Amygdala (tissue), 56 donors: ENCODE results near the gene COPS7A.
A peak's percentile ranks its signal among the peaks of the same experiment; 100 is the strongest.

Experiments used
- DNase-seq, 56 donors: peaks; one replicate each; lab custom pipeline; 2025; lab: John Stamatoyannopoulos, UW

The COPS7A gene

DNA sequence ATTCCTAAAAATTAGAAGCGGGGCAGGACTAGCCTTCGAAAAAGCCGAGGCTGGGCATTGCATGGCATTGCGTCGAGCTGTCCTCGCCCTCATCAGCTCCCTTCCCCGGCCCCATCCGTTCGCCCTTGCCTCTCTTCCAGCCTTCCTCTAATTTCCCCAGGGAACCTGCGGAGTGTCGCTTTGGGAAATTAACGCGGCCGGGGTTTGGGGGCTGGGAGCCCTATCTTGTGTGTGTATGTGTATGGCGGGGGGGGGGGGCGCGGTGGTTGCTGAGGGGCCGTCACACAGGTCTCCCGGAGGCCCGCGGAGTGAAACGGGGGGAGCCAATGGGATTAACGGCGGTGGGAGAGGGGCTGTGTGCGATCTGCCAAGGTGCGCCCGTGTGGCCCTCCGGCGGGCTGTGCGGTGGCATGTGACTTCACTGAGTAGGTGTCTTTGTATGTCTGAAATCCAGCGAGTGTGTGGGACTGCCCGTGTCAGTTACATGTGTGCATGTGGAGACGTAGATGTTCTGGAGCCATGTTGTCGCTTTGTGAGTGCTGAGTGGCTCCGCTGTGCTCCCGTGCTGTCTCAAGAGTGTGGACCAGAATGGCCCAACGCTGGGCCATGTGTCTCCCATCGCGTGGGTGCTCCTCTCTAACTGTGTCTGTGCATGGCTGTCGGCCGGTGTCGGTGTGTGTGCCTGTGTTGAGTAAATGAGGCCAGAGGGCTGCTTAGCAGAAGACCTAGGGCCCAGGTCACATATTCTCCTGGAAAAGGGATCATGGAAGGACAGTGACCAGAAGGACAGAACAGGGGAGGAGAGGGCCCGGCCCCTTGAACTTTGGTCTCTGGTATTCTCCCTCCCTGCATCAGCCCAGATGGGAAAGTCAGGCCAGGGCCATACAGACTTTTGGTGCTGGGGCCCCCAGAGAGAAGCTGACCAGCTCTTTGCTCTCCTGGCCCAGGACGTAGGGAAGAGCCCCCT lies 43.8 kb downstream of the COPS7A start:
- DNase-seq, result peak in 19 of 56 donors; percentile 14 to 60 (median 30)

- DNase-seq, result peak in 1 of 56 donors; percentile 7
Measured at GRCh38 chr12:6768437-6768914, 44.6 kb downstream of the COPS7A start.

- DNase-seq, result peak in 3 of 56 donors; percentile 10 to 32 (median 18)
Measured at GRCh38 chr12:6768990-6769389, 45.1 kb downstream of the COPS7A start.

DNA sequence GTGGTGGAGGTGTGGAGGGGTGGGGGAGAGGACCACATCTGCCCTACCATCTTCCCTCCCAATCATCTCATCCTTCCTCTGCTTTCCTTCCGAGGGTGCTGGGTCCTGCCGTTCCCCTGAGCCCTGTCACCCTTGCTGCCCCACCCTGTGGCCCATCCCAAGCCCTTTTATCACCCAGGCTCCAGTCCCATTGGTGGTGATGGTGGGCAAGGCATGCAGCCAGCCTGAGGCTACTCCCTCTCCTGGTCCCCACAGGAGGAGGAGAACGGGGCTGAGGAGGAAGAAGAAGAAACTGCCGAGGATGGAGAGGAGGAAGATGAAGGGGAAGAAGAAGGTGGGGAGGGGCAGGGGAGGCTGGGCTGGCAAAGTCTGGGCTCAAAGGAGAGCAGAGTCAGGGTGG lies 45.8 kb downstream of the COPS7A start:
- no peak for DNase-seq

- DNase-seq, result no peak
Measured at GRCh38 chr12:6770094-6770493, 46.2 kb downstream of the COPS7A start.

DNA sequence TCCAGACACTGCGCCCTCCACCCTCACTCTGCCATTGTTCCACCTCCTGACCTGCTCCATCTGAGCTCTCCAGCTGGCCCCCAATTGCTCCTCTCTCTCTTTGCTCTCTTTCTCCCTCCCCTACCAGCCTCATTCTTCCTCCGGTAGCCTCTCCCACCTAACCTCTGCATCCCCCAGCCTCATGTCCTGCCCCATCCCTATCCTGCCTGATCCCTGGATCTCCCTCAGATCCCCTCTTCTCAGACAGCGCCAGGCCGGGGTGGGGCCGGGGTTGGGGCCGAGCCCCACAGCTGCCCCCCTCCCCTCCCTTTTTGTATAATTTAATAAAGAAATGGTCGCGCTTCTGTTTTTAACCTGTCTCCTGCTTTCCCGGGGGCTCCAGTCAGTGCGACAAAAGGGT lies 46.8 kb downstream of the COPS7A start:
- DNase-seq, result no peak

DNA sequence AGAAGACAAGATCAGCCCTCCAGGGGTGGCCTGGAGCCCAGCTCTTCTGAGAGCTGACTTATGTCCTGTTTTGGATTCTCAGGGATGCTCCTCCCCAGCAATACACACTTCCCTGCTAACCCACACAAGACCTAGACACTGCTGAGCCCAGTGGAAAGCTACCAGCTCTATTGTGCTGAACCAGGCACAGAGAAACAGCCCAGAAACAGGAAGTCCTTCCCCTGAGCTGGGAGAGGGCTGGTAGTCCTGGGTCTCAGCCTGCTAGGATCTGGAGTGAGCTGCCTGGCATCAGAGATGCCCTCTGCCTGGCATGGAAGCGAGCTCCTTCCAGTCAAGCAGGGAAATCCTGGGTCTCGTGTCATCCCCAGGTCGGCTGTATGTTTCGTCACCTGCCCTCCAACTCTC lies 47.2 kb downstream of the COPS7A start:
- peak in 6 of 56 donors; percentile 9 to 43 (median 20) for DNase-seq

DNA sequence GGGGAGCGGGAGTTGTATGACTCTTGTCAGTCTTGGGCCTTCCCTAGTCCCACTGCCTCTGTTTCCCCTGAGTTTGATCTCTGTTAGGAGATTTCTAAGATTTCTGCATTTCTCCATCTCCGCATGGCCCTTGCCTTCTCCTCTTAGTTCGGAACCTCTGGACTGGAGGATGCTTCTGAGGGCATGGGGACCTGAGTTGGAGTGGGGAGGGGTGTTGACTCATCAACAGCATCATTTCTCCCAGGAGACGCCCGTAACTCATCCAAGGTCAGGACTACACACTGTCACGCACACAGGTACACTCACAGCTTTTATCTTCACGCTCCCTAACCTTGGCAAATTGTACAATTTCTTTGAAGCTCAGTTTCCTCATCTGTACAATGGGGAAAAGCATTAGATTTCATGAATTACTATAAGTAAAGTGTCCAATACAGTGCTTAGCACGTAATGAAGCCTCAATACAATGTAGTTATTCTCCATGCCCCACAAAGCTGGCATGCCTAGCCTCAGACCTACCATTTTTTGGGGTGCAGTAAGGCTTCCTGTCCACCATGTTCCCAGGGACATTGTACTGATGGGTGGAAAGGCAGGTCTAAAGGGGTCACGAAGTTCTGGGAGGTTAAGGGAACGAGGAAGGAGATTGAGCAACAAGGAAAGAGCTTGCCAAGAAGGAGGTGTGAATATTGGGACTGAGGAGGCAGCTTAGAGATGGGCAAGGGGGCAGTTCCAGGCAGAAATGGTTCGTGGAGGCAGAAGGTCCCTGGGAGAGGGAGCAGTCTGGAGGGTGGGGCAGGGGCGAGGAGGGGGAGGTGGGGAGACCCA lies 47.9 kb downstream of the COPS7A start:
- no peak for DNase-seq

GRCh38 chr12:6772331-6772695 lies 48.5 kb downstream of the COPS7A start, which contains the start of gene LAG3:
TSS of gene LAG3 (plus strand) at chr12:6772520. CDS start at chr12:6772853, 333 bp downstream.
- DNase-seq, result no peak

- DNase-seq, result no peak
Measured at GRCh38 chr12:6772726-6773589, 49.1 kb downstream of the COPS7A start.

DNA sequence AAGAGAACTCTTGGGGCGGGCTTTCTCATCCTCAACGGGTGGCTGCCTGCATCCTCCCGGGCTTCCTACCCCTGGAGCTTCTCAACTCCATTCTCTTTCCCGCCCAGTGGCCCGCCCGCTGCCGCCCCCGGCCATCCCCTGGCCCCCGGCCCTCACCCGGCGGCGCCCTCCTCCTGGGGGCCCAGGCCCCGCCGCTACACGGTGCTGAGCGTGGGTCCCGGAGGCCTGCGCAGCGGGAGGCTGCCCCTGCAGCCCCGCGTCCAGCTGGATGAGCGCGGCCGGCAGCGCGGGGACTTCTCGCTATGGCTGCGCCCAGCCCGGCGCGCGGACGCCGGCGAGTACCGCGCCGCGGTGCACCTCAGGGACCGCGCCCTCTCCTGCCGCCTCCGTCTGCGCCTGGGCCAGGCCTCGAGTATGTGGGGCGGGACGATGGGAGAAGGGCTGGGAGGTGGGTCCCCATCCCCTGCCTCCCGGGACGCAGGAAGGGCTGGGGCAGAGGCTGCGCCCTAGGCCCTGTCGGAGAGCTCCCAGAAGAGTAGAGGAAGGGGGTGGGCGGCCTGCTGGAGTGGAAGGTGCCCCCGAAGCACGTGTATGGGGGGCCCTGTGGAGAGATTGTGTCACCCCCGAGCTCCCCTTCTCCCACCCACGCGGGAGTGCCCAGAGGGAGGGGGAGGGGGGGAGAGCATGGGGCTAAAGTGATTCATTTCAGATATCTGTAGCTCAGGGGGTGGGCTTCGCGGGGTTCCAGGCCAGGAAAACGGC lies 49.9 kb downstream of the COPS7A start:
- DNase-seq, result no peak

- DNase-seq, result no peak
Measured at GRCh38 chr12:6774499-6775062, 50.7 kb downstream of the COPS7A start.

DNA sequence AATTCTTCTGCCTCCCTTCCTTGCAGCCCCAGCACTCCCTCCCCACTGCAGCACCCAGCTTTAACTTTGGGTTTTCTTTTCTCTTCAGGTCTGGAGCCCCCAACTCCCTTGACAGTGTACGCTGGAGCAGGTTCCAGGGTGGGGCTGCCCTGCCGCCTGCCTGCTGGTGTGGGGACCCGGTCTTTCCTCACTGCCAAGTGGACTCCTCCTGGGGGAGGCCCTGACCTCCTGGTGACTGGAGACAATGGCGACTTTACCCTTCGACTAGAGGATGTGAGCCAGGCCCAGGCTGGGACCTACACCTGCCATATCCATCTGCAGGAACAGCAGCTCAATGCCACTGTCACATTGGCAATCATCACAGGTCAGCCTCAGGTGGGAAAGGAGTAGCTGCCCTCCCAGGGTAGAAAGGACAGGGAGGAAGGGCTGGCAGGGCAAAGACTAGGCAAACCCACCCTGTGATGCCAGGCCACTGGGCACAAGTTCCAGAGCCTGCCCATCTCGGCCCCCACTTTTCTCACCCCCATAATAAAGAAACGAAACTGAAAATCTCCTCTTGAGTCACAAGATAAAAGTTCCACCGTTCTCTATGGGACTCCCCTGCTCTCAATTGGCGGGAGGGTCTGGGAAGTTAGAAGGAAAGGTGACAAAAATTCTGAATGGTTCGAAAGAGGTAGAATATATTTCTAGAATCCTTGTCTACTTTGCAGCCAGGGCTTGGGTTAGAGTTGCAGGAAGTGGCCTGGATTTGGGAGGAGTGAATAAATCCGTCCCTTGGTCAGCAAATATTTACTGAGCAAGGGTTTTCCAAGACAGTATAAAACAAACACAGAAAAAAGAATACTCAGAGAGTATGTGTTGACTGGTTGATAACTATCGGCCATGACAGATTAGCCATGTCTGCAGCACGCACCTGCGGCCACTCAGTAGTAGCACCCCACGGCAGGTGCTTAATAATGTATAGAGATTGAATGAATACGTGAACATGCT lies 51.6 kb downstream of the COPS7A start:
- no peak for DNase-seq

DNA sequence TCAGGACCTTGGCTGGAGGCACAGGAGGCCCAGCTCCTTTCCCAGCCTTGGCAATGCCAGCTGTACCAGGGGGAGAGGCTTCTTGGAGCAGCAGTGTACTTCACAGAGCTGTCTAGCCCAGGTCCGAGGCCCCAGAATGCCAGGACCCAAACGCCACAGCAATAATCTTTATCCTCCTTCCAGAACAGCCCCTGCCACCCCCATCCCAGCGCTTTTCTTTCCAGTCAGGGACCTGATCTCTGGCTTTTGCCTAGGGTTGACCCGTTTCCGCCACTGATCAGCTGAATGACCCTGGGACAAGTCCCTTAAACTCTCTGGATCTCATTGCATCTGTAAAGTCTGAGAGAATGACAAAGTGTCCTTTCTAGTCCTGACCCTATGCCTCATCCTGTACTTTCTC lies 53.5 kb downstream of the COPS7A start:
- no peak for DNase-seq

DNA sequence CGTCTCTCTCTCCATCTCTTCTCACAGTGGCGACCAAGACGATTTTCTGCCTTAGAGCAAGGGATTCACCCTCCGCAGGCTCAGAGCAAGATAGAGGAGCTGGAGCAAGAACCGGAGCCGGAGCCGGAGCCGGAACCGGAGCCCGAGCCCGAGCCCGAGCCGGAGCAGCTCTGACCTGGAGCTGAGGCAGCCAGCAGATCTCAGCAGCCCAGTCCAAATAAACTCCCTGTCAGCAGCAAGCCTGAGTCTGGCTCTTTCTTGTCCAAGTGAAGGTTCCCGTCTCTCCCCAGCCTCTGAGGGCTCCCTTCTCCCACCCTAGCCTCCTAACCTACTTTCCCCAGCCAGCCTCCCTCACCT lies 54.3 kb downstream of the COPS7A start:
- peak in 14 of 56 donors; percentile 7 to 61 (median 30) for DNase-seq

- DNase-seq, result peak in 55 of 56 donors; percentile 48 to 95 (median 83)
Measured at GRCh38 chr12:6778574-6779550, 55.0 kb downstream of the COPS7A start.
